H1 (cell line): ENCODE results near the gene SSR1. TPM values are rescaled to one million over a fixed set of nuclear protein-coding genes. Genes with fewer than 3 reads are reported as not detected.
"Not testable (repeated sequence)": the region's sequence is repeated elsewhere in the genome, so short reads cannot be mapped to it uniquely, and the experiment has no call there.

Experiments
- CTCF ChIA-PET: fragments of 300-600 bp; sonication (Branson Sonifier 250); formaldehyde crosslinking; loops from one replicate; lab custom pipeline; 2021; ENCODE audit not compliant: partially characterized antibody; lab: Charles Lee
- POLR2A ChIA-PET: fragments of 300-600 bp; sonication (Branson Sonifier 250); formaldehyde crosslinking; loops from one replicate; lab custom pipeline; 2021; ENCODE audit warnings: inconsistent platforms; ENCODE audit not compliant: partially characterized antibody; lab: Charles Lee
- DNase-seq, 2 experiments: peaks; one replicate each; pipeline versions ENCODE4 v3.0.0 to v3.0.0-alpha.2; 2010 to 2022; ENCODE audit warnings: low spot score in 2 of 2, low read depth in 1 of 2, mixed read lengths in 1 of 2
- FAIRE-seq: peaks from 2 replicates; lab custom pipeline; 2011; peaks lifted over from hg19 to GRCh38; lab: Jason Lieb, UNC
- H2AFZ ChIP-seq: 2 replicates; pipeline ENCODE4 v1.8.1; 2012; ENCODE audit warnings: low read length, inconsistent platforms
- H2AK5ac ChIP-seq: 2 replicates; pipeline ENCODE4 v1.6.1; 2013; ENCODE audit warnings: low read depth, low read length
- H2BK120ac ChIP-seq: replicated peaks from 2 replicates; pipeline ENCODE3; 2013; ENCODE audit warnings: low read depth, low read length, inconsistent platforms
- H2BK12ac ChIP-seq: 2 replicates; pipeline ENCODE4 v1.6.1; 2013; ENCODE audit warnings: low read depth, low read length
- H2BK15ac ChIP-seq: 2 replicates; pipeline ENCODE4 v1.6.1; 2013; ENCODE audit warnings: low read length
- H2BK20ac ChIP-seq: 2 replicates; pipeline ENCODE4 v1.6.1; 2013; ENCODE audit warnings: low read length
- H2BK5ac ChIP-seq: 2 replicates; pipeline ENCODE4 v1.6.1; 2013; ENCODE audit warnings: low read depth, low read length
- H3K14ac ChIP-seq: 2 replicates; pipeline ENCODE4 v1.6.1; 2013; ENCODE audit warnings: inconsistent platforms; ENCODE audit not compliant: insufficient read length
- H3K18ac ChIP-seq: 2 replicates; pipeline ENCODE4 v1.6.1; 2013; ENCODE audit warnings: low read length; ENCODE audit errors: extremely low read depth
- H3K23ac ChIP-seq: 2 replicates; pipeline ENCODE4 v1.6.1; 2013; ENCODE audit warnings: inconsistent platforms; ENCODE audit not compliant: insufficient read length
- H3K23me2 ChIP-seq: 2 replicates; pipeline ENCODE4 v1.6.1; 2013; ENCODE audit warnings: low read depth, low read length
- H3K27ac ChIP-seq: 2 replicates; pipeline ENCODE4 v1.6.1; 2011; ENCODE audit warnings: low read depth, low read length, inconsistent platforms
- H3K27me3 ChIP-seq, 4 experiments: replicated peaks in 1 of 4; 1 replicate in 1 of 4; 2 replicates in 3 of 4; pipeline versions ENCODE4 v1.6.1 to v1.8.1; 2011 to 2013; ENCODE audit warnings: low read length in 3 of 4, mild to moderate bottlenecking in 3 of 4, inconsistent platforms in 2 of 4, mixed read lengths in 2 of 4, moderate library complexity in 1 of 4; ENCODE audit not compliant: control insufficient read depth in 3 of 4, insufficient read depth in 3 of 4; ENCODE audit errors: extremely low read depth in 1 of 4
- H3K36me3 ChIP-seq, 4 experiments: 2 replicates each; pipeline versions ENCODE4 v1.6.1 to v1.8.1; 2011 to 2013; ENCODE audit warnings: mild to moderate bottlenecking in 4 of 4, low read length in 3 of 4, moderate library complexity in 2 of 4, control low read depth in 1 of 4, inconsistent platforms in 1 of 4; ENCODE audit not compliant: insufficient read depth in 4 of 4, control insufficient read depth in 2 of 4
- H3K4ac ChIP-seq: replicated peaks from 2 replicates; pipeline ENCODE3; 2013; ENCODE audit warnings: low read length, low read depth, mixed read lengths, inconsistent platforms; ENCODE audit not compliant: insufficient read length
- H3K4me1 ChIP-seq, 4 experiments: replicated peaks in 1 of 4; 1 replicate in 1 of 4; 2 replicates in 3 of 4; pipeline versions ENCODE4 v1.6.1 to v1.8.1; 2011 to 2013; ENCODE audit warnings: low read length in 3 of 4, inconsistent platforms in 2 of 4, mixed read lengths in 1 of 4; ENCODE audit not compliant: insufficient read depth in 4 of 4, control insufficient read depth in 3 of 4
- H3K4me2 ChIP-seq, 2 experiments: 2 replicates each; pipeline versions ENCODE4 v1.6.1 to v1.8.1; 2011 to 2013; ENCODE audit warnings: low read depth in 2 of 2, low read length in 2 of 2, control low read depth in 1 of 2, inconsistent platforms in 1 of 2, mild to moderate bottlenecking in 1 of 2; ENCODE audit not compliant: insufficient read depth in 1 of 2
- H3K4me3 ChIP-seq, 4 experiments: fragments of 200-600, 300-600 bp in 1 of 4; sonication (generic), shearing (Covaris generic), sonication (Bioruptor Twin) in 1 of 4; 2 replicates each; pipeline versions ENCODE4 v1.5.1 to v1.8.1; 2011 to 2016; ENCODE audit warnings: low read length in 4 of 4, low read depth in 3 of 4, control low read depth in 2 of 4, inconsistent platforms in 2 of 4, mild to moderate bottlenecking in 2 of 4, mixed read lengths in 1 of 4, moderate library complexity in 1 of 4; ENCODE audit not compliant: insufficient read depth in 2 of 4; ENCODE audit errors: extremely low read depth in 1 of 4
- H3K56ac ChIP-seq: replicated peaks from 2 replicates; pipeline ENCODE3; 2013; ENCODE audit warnings: low read depth, mild to moderate bottlenecking, mixed read lengths, low read length, inconsistent platforms; ENCODE audit not compliant: insufficient read length
- H3K79me1 ChIP-seq: 2 replicates; pipeline ENCODE4 v1.6.1; 2013; ENCODE audit warnings: low read depth, low read length, control low read depth
- H3K79me2 ChIP-seq, 2 experiments: 2 replicates each; pipeline versions ENCODE4 v1.6.1 to v1.8.1; 2012 to 2013; ENCODE audit warnings: low read length in 2 of 2, mild to moderate bottlenecking in 2 of 2, inconsistent platforms in 1 of 2; ENCODE audit not compliant: insufficient read depth in 2 of 2, control insufficient read depth in 1 of 2
- H3K9ac ChIP-seq, 4 experiments: replicated peaks in 1 of 4; 1 replicate in 1 of 4; 2 replicates in 3 of 4; pipeline versions ENCODE4 v1.6.1 to v1.8.1; 2011 to 2013; ENCODE audit warnings: low read depth in 3 of 4, low read length in 3 of 4, control low read depth in 2 of 4, mild to moderate bottlenecking in 2 of 4, moderate library complexity in 2 of 4, inconsistent platforms in 1 of 4; ENCODE audit errors: extremely low read depth in 1 of 4
- H3K9me3 ChIP-seq, 2 experiments: 2 replicates each; pipeline versions ENCODE4 v1.6.1 to v1.8.1; 2012 to 2013; ENCODE audit warnings: mild to moderate bottlenecking in 2 of 2, moderate library complexity in 2 of 2, control low read depth in 1 of 2, inconsistent platforms in 1 of 2, low read depth in 1 of 2, low read length in 1 of 2, mixed read lengths in 1 of 2; ENCODE audit not compliant: insufficient read depth in 2 of 2
- H4K20me1 ChIP-seq, 2 experiments: replicated peaks in 1 of 2; 2 replicates each; pipeline versions ENCODE3 to v1.8.1; 2011 to 2013; ENCODE audit warnings: inconsistent platforms in 2 of 2, low read length in 2 of 2, mild to moderate bottlenecking in 1 of 2; ENCODE audit not compliant: insufficient read depth in 2 of 2, control insufficient read depth in 1 of 2
- H4K5ac ChIP-seq: 2 replicates; pipeline ENCODE4 v1.6.1; 2013; ENCODE audit warnings: low read length, low read depth, mixed read lengths, inconsistent platforms; ENCODE audit not compliant: insufficient read length
- H4K8ac ChIP-seq: 2 replicates; pipeline ENCODE4 v1.8.0; 2013; ENCODE audit warnings: mild to moderate bottlenecking, moderate library complexity, low read length, inconsistent platforms; ENCODE audit not compliant: insufficient read depth; ENCODE audit errors: extremely low read depth
- H4K91ac ChIP-seq: replicated peaks from 2 replicates; pipeline ENCODE3; 2013; ENCODE audit warnings: low read length, mixed read lengths, inconsistent platforms; ENCODE audit not compliant: insufficient read length
- WGBS, 2 experiments: shearing (Covaris generic) in 1 of 2; methylation state at CpG; one replicate each; pipeline versions ENCODE4 v1.1.6 to v1.1.7; 2013 to 2015; ENCODE audit warnings: low lambda C conversion rate in 2 of 2, mixed read lengths in 2 of 2, inconsistent platforms in 1 of 2, low coverage in 1 of 2, missing lambda C conversion rate in 1 of 2; ENCODE audit not compliant: insufficient replicate concordance in 2 of 2, insufficient coverage in 1 of 2, insufficient read length in 1 of 2; ENCODE audit errors: extremely low coverage in 1 of 2, missing lambda C conversion rate in 1 of 2; 5-methylcytosine and 5-hydroxymethylcytosine counted together
- polyA plus RNA-seq, 7 experiments: library from polyadenylated mRNA; depleted of rRNA in 3 of 7; stranded (reverse) in 5 of 7; unstranded in 2 of 7; fragments of >200 nt in 5 of 7; fragments of 200-250 nt in 2 of 7; gene quantifications; 1 replicate in 5 of 7; 2 replicates in 1 of 7; 4 replicates in 1 of 7; pipeline versions ENCODE4 v1.2.1 to v1.2.3, GENCODE V29; 2011 to 2013; ENCODE audit warnings: missing spikeins in 2 of 7, mixed read lengths in 2 of 7
- total RNA-seq: library from RNA; stranded (reverse); fragmentation: NEBNext Ultra II Directional; extraction: Animal tissue kit (Norgen Biotek cat#: 25700); gene quantifications from 2 replicates; pipeline ENCODE4 v1.2.1, GENCODE V29; 2021

The SSR1 gene
- total and polyA plus RNA-seq, 2 of the 8 experiments (the other 6 are each of a cell fraction or from before 2014, with no cell fraction given) = 26.6 to 117 TPM

DNA sequence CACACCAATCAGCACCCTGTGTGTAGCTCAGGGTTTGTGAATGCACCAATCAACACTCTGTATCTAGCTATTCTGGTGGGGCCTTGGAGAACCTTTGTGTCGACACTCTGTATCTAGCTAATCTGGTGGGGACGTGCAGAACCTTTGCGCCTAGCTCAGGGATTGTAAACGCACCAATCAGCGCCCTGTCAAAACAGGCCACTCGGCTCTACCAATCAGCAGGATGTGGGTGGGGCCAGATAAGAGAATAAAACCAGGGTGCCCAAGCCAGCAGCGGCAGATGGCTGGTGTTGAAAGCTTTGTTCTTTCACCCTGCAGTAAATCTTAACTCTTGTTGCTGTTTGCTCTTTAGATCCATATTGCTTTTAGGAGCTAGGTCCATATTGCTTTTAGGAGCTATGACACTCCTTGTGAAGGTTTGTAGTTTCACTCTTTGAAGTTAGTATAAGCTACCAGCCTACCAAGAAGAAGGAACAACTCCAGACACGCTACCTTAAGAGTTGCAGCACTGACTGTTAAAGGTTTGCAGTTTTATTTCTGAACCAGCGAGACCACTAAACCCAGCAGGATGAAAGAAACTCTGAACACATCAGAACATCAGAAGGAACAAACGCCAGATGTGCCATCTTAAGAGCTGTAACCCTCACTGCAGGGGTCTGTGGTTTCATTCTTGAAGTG lies 31.9 kb upstream of the SSR1 start:
- POLR2A ChIA-PET, H2AFZ ChIP-seq: not testable (repeated sequence)
- WGBS, 2 experiments = 90% methylated on average over 10 of the region's 10 CpGs; no CpG with 5 or more reads in 1 of the 2 experiments

More for the DNA sequence above, 31.9 kb upstream of the SSR1 start:
- H3K79me2 ChIP-seq, H2BK12ac ChIP-seq, H3K4me3 ChIP-seq, H2BK120ac ChIP-seq, H4K20me1 ChIP-seq, H3K27me3 ChIP-seq, H3K36me3 ChIP-seq, H3K18ac ChIP-seq, H3K79me1 ChIP-seq, H2BK15ac ChIP-seq, H4K8ac ChIP-seq, H4K5ac ChIP-seq, H3K4ac ChIP-seq, H3K27ac ChIP-seq, H4K91ac ChIP-seq, H3K56ac ChIP-seq, DNase-seq, H3K9me3 ChIP-seq, H3K14ac ChIP-seq, H2AK5ac ChIP-seq, H2BK20ac ChIP-seq, H3K23me2 ChIP-seq, H3K4me2 ChIP-seq, H3K23ac ChIP-seq, FAIRE-seq, H3K9ac ChIP-seq, H3K4me1 ChIP-seq, H2BK5ac ChIP-seq: not testable (repeated sequence)
- CTCF ChIA-PET = interaction anchor here (1.5 to 2.7 kb wide), 5 partner anchors 9 to 68 kb away, joined by 3 to 8 read pairs (median 4); no protein-coding TSS in a partner anchor
